GM12875 (cell line): ENCODE results near the gene GPC3.
"Not testable (repeated sequence)": the region's sequence is repeated elsewhere in the genome, so short reads cannot be mapped to it uniquely, and the experiment has no call there.

Source experiments
- H3K4me3 ChIP-seq: one replicate; pipeline ENCODE4 v1.5.1; 2011; ENCODE audit warnings: low read depth, low read length, control low read depth
- CTCF ChIP-seq: IDR thresholded peaks from 2 replicates; pipeline ENCODE4 v1.5.1; 2011; ENCODE audit warnings: low read depth, mild to moderate bottlenecking, control low read depth, inconsistent platforms, low read length, moderate library complexity, borderline replicate concordance; ENCODE audit not compliant: insufficient read depth

Gene GPC3

GRCh38 chrX:133994576-133994975 is 9.2 kb upstream of the GPC3 start:
- TF ChIP-seq CTCF: no peak
- H3K4me3 ChIP-seq: no peak overlapping the region

- TF ChIP-seq CTCF: no peak
- no peak overlapping the region for H3K4me3 ChIP-seq
These were observed 7.5 kb upstream of the GPC3 start for GRCh38 chrX:133992882-133993281.

GRCh38 chrX:133991814-133992213 is 6.4 kb upstream of the GPC3 start:
- H3K4me3 ChIP-seq: no peak overlapping the region

GRCh38 chrX:133991057-133991456 is 5.7 kb upstream of the GPC3 start:
- H3K4me3 ChIP-seq: not testable (repeated sequence)

More at GRCh38 chrX:133991814-133992213, 6.4 kb upstream of the GPC3 start:
- TF ChIP-seq CTCF: no peak

GRCh38 chrX:133989993-133990392 is 4.6 kb upstream of the GPC3 start:
- H3K4me3 ChIP-seq: no peak overlapping the region
- TF ChIP-seq CTCF: no peak

- no peak for TF ChIP-seq CTCF
- H3K4me3 ChIP-seq: no peak overlapping the region
These were observed 4.1 kb upstream of the GPC3 start for GRCh38 chrX:133989490-133989889.

- H3K4me3 ChIP-seq: no peak overlapping the region
- no peak for TF ChIP-seq CTCF
These were observed 2.6 kb upstream of the GPC3 start for GRCh38 chrX:133988010-133988409.

- H3K4me3 ChIP-seq: no peak overlapping the region
- TF ChIP-seq CTCF: no peak
These were observed 1.8 kb upstream of the GPC3 start for GRCh38 chrX:133987188-133987587.
